ENCODE data around the gene GPR132. TPM values are rescaled to one million over a fixed set of nuclear protein-coding genes. Genes with fewer than 3 reads are reported as not detected.

Gene GPR132
- total and polyA plus RNA-seq, 10 of the 15 experiments (the other 5 are each of a cell fraction or from before 2014, with no cell fraction given), result 1.9 to 49.3 (median 20.4) TPM

DNA sequence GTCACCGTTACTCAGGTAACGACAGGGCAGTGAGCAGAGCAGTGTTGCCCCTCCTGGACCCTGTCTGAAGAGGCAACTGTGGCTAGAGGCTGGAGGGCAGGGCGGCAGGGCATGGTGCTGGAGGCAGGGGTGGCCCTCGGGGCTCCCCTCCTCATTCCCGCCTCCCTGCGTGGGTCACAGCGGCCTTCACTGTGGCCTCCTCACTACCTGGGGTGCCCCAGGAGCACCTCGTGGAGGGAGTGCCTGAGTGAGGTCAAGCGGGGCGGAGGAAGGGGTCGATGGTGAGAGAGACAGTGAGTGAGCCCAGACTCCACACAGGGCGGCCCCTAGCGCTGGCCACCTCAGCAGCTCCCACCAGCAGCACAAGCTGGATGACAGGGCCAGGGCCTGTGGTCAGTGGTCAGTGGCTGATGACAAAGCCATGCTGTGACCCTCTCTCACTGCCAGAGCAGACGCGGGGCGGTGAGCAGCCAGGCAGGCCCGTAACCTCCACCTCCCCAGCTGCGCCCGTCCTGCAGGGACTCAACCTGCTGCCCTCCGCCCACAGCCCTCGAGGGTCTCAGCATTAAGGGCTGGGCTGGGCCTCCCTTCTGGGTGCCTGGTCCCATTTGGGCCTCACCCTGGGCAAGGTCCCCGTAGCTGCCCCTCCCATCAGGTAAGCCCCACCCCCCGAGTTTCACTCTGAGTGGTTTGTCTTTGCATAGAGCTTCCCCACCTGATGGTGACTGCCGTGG lies 17.8 kb downstream of the GPR132 start (continued):
- TF ChIP-seq NFXL1 (IDR thresholded peaks at IDR 0.05; ENCODE audit: borderline replicate concordance) (no peak), POLR2AphosphoS5 (IDR thresholded peaks at IDR 0.05; ENCODE audit: low read length) (peak; percentile 64; the same call in 1 of the 2 replicates), CEBPB (IDR thresholded peaks at IDR 0.05; ENCODE audit: borderline replicate concordance in 1 of 2, low read depth in 2 of 2, low read length in 2 of 2) (no peak), JUND (IDR thresholded peaks at IDR 0.05; ENCODE audit: low read depth, low read length) (no peak), NR2C1 (IDR thresholded peaks at IDR 0.05) (no peak), MEF2B (IDR thresholded peaks at IDR 0.05; ENCODE audit: partially characterized antibody, poor library complexity, severe bottlenecking) (no peak), RCOR1 (conservative IDR thresholded peaks at IDR 0.05; ENCODE audit: low read depth, low read length) (no peak), LARP7 (IDR thresholded peaks at IDR 0.05) (no peak), PAX8 (IDR thresholded peaks at IDR 0.05) (no peak), ZNF622 (IDR thresholded peaks at IDR 0.05) (no peak), POU2F2 (IDR thresholded peaks at IDR 0.05; ENCODE audit: borderline replicate concordance, low read depth, low read length) (no peak), PML (IDR thresholded peaks at IDR 0.05; ENCODE audit: low read length) (peak; percentile 53; the same call in 1 of the 2 replicates), CREB1 (IDR thresholded peaks at IDR 0.05; ENCODE audit: low read depth) (no peak), BHLHE40 (IDR thresholded peaks at IDR 0.05; ENCODE audit: borderline replicate concordance in 1 of 2, low read depth in 2 of 2, low read length in 1 of 2) (no peak), KAT2A (conservative IDR thresholded peaks at IDR 0.05; ENCODE audit: control insufficient read depth, low read depth, low read length) (no peak), SREBF1 (IDR thresholded peaks at IDR 0.05; ENCODE audit: low read length) (no peak), CBFB (IDR thresholded peaks at IDR 0.05; ENCODE audit: low read depth) (no peak; the same call in 1 of the 2 replicates), SREBF2 (IDR thresholded peaks at IDR 0.05; ENCODE audit: low read length) (no peak)
- TF ChIP-seq, protein P1, sequence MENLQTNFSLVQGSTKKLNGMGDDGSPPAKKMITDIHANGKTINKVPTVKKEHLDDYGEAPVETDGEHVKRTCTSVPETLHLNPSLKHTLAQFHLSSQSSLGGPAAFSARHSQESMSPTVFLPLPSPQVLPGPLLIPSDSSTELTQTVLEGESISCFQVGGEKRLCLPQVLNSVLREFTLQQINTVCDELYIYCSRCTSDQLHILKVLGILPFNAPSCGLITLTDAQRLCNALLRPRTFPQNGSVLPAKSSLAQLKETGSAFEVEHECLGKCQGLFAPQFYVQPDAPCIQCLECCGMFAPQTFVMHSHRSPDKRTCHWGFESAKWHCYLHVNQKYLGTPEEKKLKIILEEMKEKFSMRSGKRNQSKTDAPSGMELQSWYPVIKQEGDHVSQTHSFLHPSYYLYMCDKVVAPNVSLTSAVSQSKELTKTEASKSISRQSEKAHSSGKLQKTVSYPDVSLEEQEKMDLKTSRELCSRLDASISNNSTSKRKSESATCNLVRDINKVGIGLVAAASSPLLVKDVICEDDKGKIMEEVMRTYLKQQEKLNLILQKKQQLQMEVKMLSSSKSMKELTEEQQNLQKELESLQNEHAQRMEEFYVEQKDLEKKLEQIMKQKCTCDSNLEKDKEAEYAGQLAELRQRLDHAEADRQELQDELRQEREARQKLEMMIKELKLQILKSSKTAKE (IDR thresholded peaks at IDR 0.05; ENCODE audit: low read depth, poor library complexity, severe bottlenecking), result no peak
- TF ChIP-seq, protein P2, sequence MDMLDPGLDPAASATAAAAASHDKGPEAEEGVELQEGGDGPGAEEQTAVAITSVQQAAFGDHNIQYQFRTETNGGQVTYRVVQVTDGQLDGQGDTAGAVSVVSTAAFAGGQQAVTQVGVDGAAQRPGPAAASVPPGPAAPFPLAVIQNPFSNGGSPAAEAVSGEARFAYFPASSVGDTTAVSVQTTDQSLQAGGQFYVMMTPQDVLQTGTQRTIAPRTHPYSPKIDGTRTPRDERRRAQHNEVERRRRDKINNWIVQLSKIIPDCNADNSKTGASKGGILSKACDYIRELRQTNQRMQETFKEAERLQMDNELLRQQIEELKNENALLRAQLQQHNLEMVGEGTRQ (IDR thresholded peaks at IDR 0.05; ENCODE audit: borderline replicate concordance, low read depth, low read length), result no peak
- TF ChIP-seq, protein P3, sequence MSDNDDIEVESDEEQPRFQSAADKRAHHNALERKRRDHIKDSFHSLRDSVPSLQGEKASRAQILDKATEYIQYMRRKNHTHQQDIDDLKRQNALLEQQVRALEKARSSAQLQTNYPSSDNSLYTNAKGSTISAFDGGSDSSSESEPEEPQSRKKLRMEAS (IDR thresholded peaks at IDR 0.05; ENCODE audit: low read depth, low read length), result no peak
- TF ChIP-seq, protein P4, sequence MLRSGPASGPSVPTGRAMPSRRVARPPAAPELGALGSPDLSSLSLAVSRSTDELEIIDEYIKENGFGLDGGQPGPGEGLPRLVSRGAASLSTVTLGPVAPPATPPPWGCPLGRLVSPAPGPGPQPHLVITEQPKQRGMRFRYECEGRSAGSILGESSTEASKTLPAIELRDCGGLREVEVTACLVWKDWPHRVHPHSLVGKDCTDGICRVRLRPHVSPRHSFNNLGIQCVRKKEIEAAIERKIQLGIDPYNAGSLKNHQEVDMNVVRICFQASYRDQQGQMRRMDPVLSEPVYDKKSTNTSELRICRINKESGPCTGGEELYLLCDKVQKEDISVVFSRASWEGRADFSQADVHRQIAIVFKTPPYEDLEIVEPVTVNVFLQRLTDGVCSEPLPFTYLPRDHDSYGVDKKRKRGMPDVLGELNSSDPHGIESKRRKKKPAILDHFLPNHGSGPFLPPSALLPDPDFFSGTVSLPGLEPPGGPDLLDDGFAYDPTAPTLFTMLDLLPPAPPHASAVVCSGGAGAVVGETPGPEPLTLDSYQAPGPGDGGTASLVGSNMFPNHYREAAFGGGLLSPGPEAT (IDR thresholded peaks at IDR 0.05; ENCODE audit: low read depth), result no peak
- TF ChIP-seq, protein P5, sequence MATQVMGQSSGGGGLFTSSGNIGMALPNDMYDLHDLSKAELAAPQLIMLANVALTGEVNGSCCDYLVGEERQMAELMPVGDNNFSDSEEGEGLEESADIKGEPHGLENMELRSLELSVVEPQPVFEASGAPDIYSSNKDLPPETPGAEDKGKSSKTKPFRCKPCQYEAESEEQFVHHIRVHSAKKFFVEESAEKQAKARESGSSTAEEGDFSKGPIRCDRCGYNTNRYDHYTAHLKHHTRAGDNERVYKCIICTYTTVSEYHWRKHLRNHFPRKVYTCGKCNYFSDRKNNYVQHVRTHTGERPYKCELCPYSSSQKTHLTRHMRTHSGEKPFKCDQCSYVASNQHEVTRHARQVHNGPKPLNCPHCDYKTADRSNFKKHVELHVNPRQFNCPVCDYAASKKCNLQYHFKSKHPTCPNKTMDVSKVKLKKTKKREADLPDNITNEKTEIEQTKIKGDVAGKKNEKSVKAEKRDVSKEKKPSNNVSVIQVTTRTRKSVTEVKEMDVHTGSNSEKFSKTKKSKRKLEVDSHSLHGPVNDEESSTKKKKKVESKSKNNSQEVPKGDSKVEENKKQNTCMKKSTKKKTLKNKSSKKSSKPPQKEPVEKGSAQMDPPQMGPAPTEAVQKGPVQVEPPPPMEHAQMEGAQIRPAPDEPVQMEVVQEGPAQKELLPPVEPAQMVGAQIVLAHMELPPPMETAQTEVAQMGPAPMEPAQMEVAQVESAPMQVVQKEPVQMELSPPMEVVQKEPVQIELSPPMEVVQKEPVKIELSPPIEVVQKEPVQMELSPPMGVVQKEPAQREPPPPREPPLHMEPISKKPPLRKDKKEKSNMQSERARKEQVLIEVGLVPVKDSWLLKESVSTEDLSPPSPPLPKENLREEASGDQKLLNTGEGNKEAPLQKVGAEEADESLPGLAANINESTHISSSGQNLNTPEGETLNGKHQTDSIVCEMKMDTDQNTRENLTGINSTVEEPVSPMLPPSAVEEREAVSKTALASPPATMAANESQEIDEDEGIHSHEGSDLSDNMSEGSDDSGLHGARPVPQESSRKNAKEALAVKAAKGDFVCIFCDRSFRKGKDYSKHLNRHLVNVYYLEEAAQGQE (IDR thresholded peaks at IDR 0.05; ENCODE audit: low read depth, low read length), result no peak
